ENCODE results near the gene VPS26C. TPM values are rescaled to one million over a fixed set of nuclear protein-coding genes. Genes with fewer than 3 reads are reported as not detected.

The VPS26C gene
- total and polyA plus RNA-seq, 9 of the 15 experiments (the other 6 are each of a cell fraction or from before 2014, with no cell fraction given), result 32.8 to 48.7 (median 42.1) TPM

GRCh38 chr21:37204580-37204979 lies 62.6 kb downstream of the VPS26C start (continued):
- TF ChIP-seq ARID3A (IDR thresholded peaks at IDR 0.05; ENCODE audit: borderline replicate concordance, low read depth, low read length) (no peak), THRA (IDR thresholded peaks at IDR 0.05) (no peak), NR4A1 (CRISPR knock-in tag; IDR thresholded peaks at IDR 0.05) (no peak), NR4A1 (tag; IDR thresholded peaks at IDR 0.05) (no peak), PKNOX1 (IDR thresholded peaks at IDR 0.05) (no peak), ARID4B (CRISPR knock-in tag; IDR thresholded peaks at IDR 0.05) (no peak), KLF16 (IDR thresholded peaks at IDR 0.05) (no peak), GABPA (tag; conservative IDR thresholded peaks at IDR 0.05; ENCODE audit: low read depth) (no peak), COPS2 (conservative IDR thresholded peaks at IDR 0.05) (no peak), CREB1 (IDR thresholded peaks at IDR 0.05) (no peak), CREB1 (CRISPR knock-in tag; IDR thresholded peaks at IDR 0.05) (no peak), ZKSCAN3 (CRISPR knock-in tag; IDR thresholded peaks at IDR 0.05) (no peak), ZNF165 (CRISPR knock-in tag; IDR thresholded peaks at IDR 0.05; ENCODE audit: borderline replicate concordance) (no peak), SUPT5H (IDR thresholded peaks at IDR 0.05) (0 out of 2 replicates have a peak, but pooled peaks have one; percentile 21), ZNF518B (CRISPR knock-in tag; IDR thresholded peaks at IDR 0.05) (no peak)

Measured in K562 (cell line).